Adrenal gland (tissue), 5 donors: ENCODE data around the gene EDN2.

ENCODE experiments used
- CTCF ChIP-seq, 6 experiments: fragments of 450-650 bp in 4 of 6; fragments of 200-600 bp in 2 of 6; sonication (generic) in 1 of 6; IDR thresholded peaks; 1 replicate in 5 of 6; 2 replicates in 1 of 6; pipeline versions ENCODE4 v1.5.1 to v1.8.0; 2016 to 2021; ENCODE audit warnings: antibody characterized with exemption in 6 of 6, mild to moderate bottlenecking in 2 of 6, moderate library complexity in 1 of 6
- POLR2A ChIP-seq, 2 donors: fragments of 450-650 bp; IDR thresholded peaks; one replicate each; pipeline ENCODE4 v1.6.1; 2017; ENCODE audit warnings: antibody characterized with exemption in 2 of 2, mild to moderate bottlenecking in 2 of 2, moderate library complexity in 1 of 2
- donor health status: DM: no; HTN: no; CAD: no.

- TF ChIP-seq CTCF (IDR thresholded peaks at IDR 0.05) (no peak), POLR2A (IDR thresholded peaks at IDR 0.05) (no peak)
Observed at GRCh38 chr1:41504114-41505035, 19.9 kb upstream of the EDN2 start.
